ENCODE results near the gene CLDN24.

Gene CLDN24

DNA sequence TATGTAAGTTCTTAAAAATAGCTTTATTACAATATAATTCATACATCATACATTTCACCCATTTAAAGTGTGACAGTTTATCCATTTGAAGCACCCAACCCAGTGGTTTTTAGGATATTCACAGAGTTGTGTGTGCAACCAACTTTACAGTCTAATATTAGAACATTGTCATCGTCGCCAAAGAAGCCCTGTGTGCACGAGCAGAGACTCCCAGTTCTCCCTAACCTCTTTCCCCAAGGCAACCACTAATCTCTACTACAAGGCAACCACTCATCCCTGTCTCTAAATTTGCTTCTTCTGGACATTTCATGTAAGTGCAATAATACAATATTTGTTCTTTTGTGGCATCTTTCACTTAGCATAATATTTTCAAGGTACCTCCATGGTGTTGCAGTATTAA, 49.8 kb downstream of the CLDN24 start:
- no peak for DNase-seq

Measured in eye (tissue), 1 donor.